HCT116 (cell line): ENCODE data around the gene SEMA4A. TPM values are rescaled to one million over a fixed set of nuclear protein-coding genes. Genes with fewer than 3 reads are reported as not detected.

ENCODE experiments used
- ATAC-seq: fragments of 200-7000 bp; cut with Tn5 transposase; 2 replicates; pipeline ENCODE4 v1.9.1; 2020; ENCODE audit warnings: mild to moderate bottlenecking, moderate library complexity
- BruUV-seq: library from RNA; stranded (reverse); fragments of 400-500 nt; replicated peaks from 2 replicates; lab custom pipeline; 2021; lab: Mats Ljungman, UMichigan
- CTCF ChIA-PET: fragments of 300-600 bp; sonication (Branson Sonifier 250); formaldehyde crosslinking; loops from one replicate; lab custom pipeline; 2021; ENCODE audit warnings: antibody characterized with exemption; lab: Charles Lee
- POLR2A ChIA-PET: fragments of 300-600, 350-600 bp; sonication (Branson Sonifier 250); formaldehyde crosslinking; loops from one replicate; lab custom pipeline; 2021; ENCODE audit warnings: antibody characterized with exemption; lab: Charles Lee
- RAD21 ChIA-PET, 2 experiments: fragments of 300-600 bp; sonication (Branson Sonifier 250); formaldehyde crosslinking; loops; one replicate each; lab custom pipeline; 2023; ENCODE audit warnings: low total read pairs in 2 of 2; ENCODE audit not compliant: uncharacterized antibody in 2 of 2, unreplicated experiment in 2 of 2, low non-redundant PET in 1 of 2; lab: Charles Lee
- DNase-seq: peaks from one replicate; pipeline ENCODE4 v3.0.0-alpha.2; 2010; ENCODE audit warnings: low read depth, low spot score
- H2AFZ ChIP-seq: fragments of 200-600 bp; shearing (Covaris generic), sonication (generic); 2 replicates; pipeline ENCODE4 v1.6.1; 2017; ENCODE audit warnings: low read depth, mixed run types, mixed read lengths, antibody characterized with exemption, low read length; ENCODE audit not compliant: poor library complexity, severe bottlenecking
- H3K27ac ChIP-seq: 2 replicates; pipeline ENCODE4 v1.5.1; 2012; ENCODE audit warnings: low read depth, low read length
- H3K27me3 ChIP-seq: fragments of 200-600 bp; sonication (generic); 2 replicates; pipeline ENCODE4 v1.6.1; 2016; ENCODE audit warnings: mixed run types, low read length, mixed read lengths; ENCODE audit not compliant: insufficient read depth
- H3K36me3 ChIP-seq, 2 experiments: fragments of 200-500 bp in 1 of 2; fragments of 200-600 bp in 1 of 2; sonication (Bioruptor generic) in 1 of 2; sonication (generic) in 1 of 2; 2 replicates each; pipeline versions ENCODE4 v1.5.1 to v1.6.1; 2014 to 2016; ENCODE audit warnings: low read length in 2 of 2, inconsistent platforms in 1 of 2, mixed read lengths in 1 of 2, mixed run types in 1 of 2; ENCODE audit not compliant: insufficient read depth in 2 of 2, control insufficient read depth in 1 of 2
- H3K4me1 ChIP-seq, 2 experiments: fragments of 200-600 bp in 1 of 2; sonication (generic) in 1 of 2; 2 replicates each; pipeline versions ENCODE4 v1.5.1 to v1.6.1; 2012 to 2017; ENCODE audit warnings: low read length in 2 of 2, inconsistent platforms in 1 of 2, mild to moderate bottlenecking in 1 of 2, mixed read lengths in 1 of 2, mixed run types in 1 of 2, moderate library complexity in 1 of 2; ENCODE audit not compliant: insufficient read depth in 2 of 2, control insufficient read depth in 1 of 2
- H3K4me2 ChIP-seq: fragments of 200-600 bp; sonication (generic); 2 replicates; pipeline ENCODE4 v1.6.1; 2017; ENCODE audit warnings: mixed run types, low read length, mixed read lengths
- H3K4me3 ChIP-seq, 2 experiments: fragments of 200-600 bp in 1 of 2; sonication (generic) in 1 of 2; replicated peaks in 1 of 2; 2 replicates each; pipeline ENCODE4 v1.5.1; 2011 to 2016; ENCODE audit warnings: low read length in 2 of 2, control low read depth in 1 of 2, low read depth in 1 of 2, mild to moderate bottlenecking in 1 of 2, mixed read lengths in 1 of 2, mixed run types in 1 of 2
- H3K79me2 ChIP-seq: fragments of 200-600 bp; sonication (generic); 2 replicates; pipeline ENCODE4 v1.6.1; 2017; ENCODE audit warnings: mild to moderate bottlenecking, mixed run types, low read length, moderate library complexity, mixed read lengths; ENCODE audit not compliant: insufficient read depth
- H3K9ac ChIP-seq: fragments of 200-600 bp; sonication (generic); 2 replicates; pipeline ENCODE4 v1.6.1; 2016; ENCODE audit warnings: low read length, mixed read lengths
- H3K9me2 ChIP-seq: fragments of 200-600 bp; sonication (generic), shearing (Covaris generic); 2 replicates; pipeline ENCODE4 v1.6.1; 2017; ENCODE audit warnings: mixed run types, mild to moderate bottlenecking, moderate library complexity; ENCODE audit not compliant: insufficient read depth
- H3K9me3 ChIP-seq, 2 experiments: fragments of 200-500 bp in 1 of 2; fragments of 200-600 bp in 1 of 2; sonication (Bioruptor generic) in 1 of 2; sonication (generic) in 1 of 2; 2 replicates each; pipeline ENCODE4 v1.6.1; 2014 to 2017; ENCODE audit warnings: low read length in 2 of 2, mixed read lengths in 2 of 2, inconsistent platforms in 1 of 2, low read depth in 1 of 2, mild to moderate bottlenecking in 1 of 2, mixed run types in 1 of 2, moderate library complexity in 1 of 2; ENCODE audit not compliant: control insufficient read depth in 1 of 2, insufficient read depth in 1 of 2
- H4K20me1 ChIP-seq: fragments of 200-600 bp; sonication (generic), shearing (Covaris generic); 2 replicates; pipeline ENCODE4 v1.6.1; 2017; ENCODE audit warnings: mixed run types, mild to moderate bottlenecking, moderate library complexity; ENCODE audit not compliant: insufficient read depth
- EGR1 ChIP-seq: IDR thresholded peaks from 2 replicates; pipeline ENCODE4 v1.6.1; 2012; ENCODE audit warnings: low read depth
- EZH2 ChIP-seq: fragments of 200-600 bp; sonication (generic); IDR thresholded peaks from 2 replicates; pipeline ENCODE4 v1.6.1; 2017; ENCODE audit warnings: antibody characterized with exemption, mixed run types
- EZH2phosphoT487 ChIP-seq: fragments of 200-600 bp; IDR thresholded peaks from 2 replicates; pipeline ENCODE4 v1.6.1; 2018; ENCODE audit warnings: antibody characterized with exemption, borderline replicate concordance
- JUND ChIP-seq: IDR thresholded peaks from 2 replicates; pipeline ENCODE4 v1.6.1; 2012
- POLR2A ChIP-seq: IDR thresholded peaks from 2 replicates; pipeline ENCODE4 v1.7.0; 2011; ENCODE audit warnings: borderline replicate concordance; ENCODE audit not compliant: insufficient read depth, insufficient read length; ENCODE audit errors: extremely low read depth
- REST ChIP-seq: IDR thresholded peaks from 2 replicates; pipeline ENCODE4 v1.6.1; 2012; ENCODE audit warnings: low read depth
- SIN3A ChIP-seq: IDR thresholded peaks from 2 replicates; pipeline ENCODE4 v1.6.1; 2012; ENCODE audit warnings: low read depth
- SP1 ChIP-seq: IDR thresholded peaks from 2 replicates; pipeline ENCODE4 v1.6.1; 2012; ENCODE audit warnings: low read depth
- SRF ChIP-seq: IDR thresholded peaks from 2 replicates; pipeline ENCODE4 v1.6.1; 2012; ENCODE audit warnings: low read depth
- ZBTB33 ChIP-seq: IDR thresholded peaks from 2 replicates; pipeline ENCODE4 v1.6.1; 2011; ENCODE audit warnings: mild to moderate bottlenecking, low read length, moderate library complexity; ENCODE audit not compliant: insufficient replicate concordance; ENCODE audit errors: extremely low read depth
- ZFX ChIP-seq: fragments of 450-650 bp; IDR thresholded peaks from 2 replicates; pipeline ENCODE4 v1.6.1; 2017
- ZNF274 ChIP-seq: fragments of 200-500 bp; sonication (Bioruptor generic); IDR thresholded peaks from 2 replicates; pipeline ENCODE4 v1.6.1; 2014; ENCODE audit warnings: mild to moderate bottlenecking, low read depth, low read length, inconsistent platforms
- intact Hi-C: fragments of 100-400 bp; cut with micrococcal nuclease; formaldehyde crosslinking; loops from 2 replicates; pipeline ENCODE4 v1.10.0; 2022
- total RNA-seq: library from RNA; stranded (reverse); gene quantifications from one replicate; pipeline ENCODE4 v1.2.1, GENCODE V29; 2021; ENCODE audit not compliant: unreplicated experiment

SEMA4A gene
- total RNA-seq, 1 experiment from 2014 or later, result 0.39 TPM

GRCh38 chr1:156204686-156205085, 51.3 kb downstream of the SEMA4A start:
- no peak for ATAC-seq
- POLR2A ChIA-PET, result no interaction called here
- CTCF ChIA-PET, result no interaction called here

More at GRCh38 chr1:156204686-156205085, 51.3 kb downstream of the SEMA4A start:
- Histone ChIP-seq H4K20me1 (no peaks in the 10 kb centered on the region), H3K4me2 (no peak overlapping the region), H3K4me1 (peaks cover 0 to 3% of the 10 kb centered on the region in 2 experiments; a peak in 1 of 4 replicates), H3K27me3 (no peaks in the 10 kb centered on the region), H3K27ac (no peak overlapping the region), H3K9me3 (no peaks in the 10 kb centered on the region), H3K9me2 (no peaks in the 10 kb centered on the region), H3K9ac (no peak overlapping the region), H2AFZ (no peak overlapping the region), H3K79me2 (peaks cover 11% of the 10 kb centered on the region; the same call in 1 of the 2 replicates), H3K4me3 (no peak overlapping the region), H3K36me3 (peaks cover 8 to 15% of the 10 kb centered on the region in 2 experiments; a peak in 2 of 4 replicates)
- TF ChIP-seq EZH2 (no peak), ZNF274 (no peak), SIN3A (no peak), REST (no peak), JUND (no peak), SP1 (no peak), EZH2phosphoT487 (no peak), POLR2A (no peak), ZBTB33 (no peak), SRF (no peak), ZFX (no peak), EGR1 (no peak)
- intact Hi-C loops, result no loop called here
- RAD21 ChIA-PET, result no interaction called here
- DNase-seq, result no peak
- no TSS peak for BruUV-seq
